ENCODE measurements around the gene ZDHHC4.
"Not testable (repeated sequence)": the region's sequence is repeated elsewhere in the genome, so short reads cannot be mapped to it uniquely, and the experiment has no call there.

ZDHHC4 gene

GRCh38 chr7:6559896-6560295 is 17.4 kb upstream of the ZDHHC4 start:
- DNase-seq (ENCODE audit: low read depth in 1 of 2, low spot score in 1 of 2): no peak

- DNase-seq (ENCODE audit: low read depth in 1 of 2, low spot score in 1 of 2): no peak
Observed at GRCh38 chr7:6562106-6562505, 15.1 kb upstream of the ZDHHC4 start.

- no peak for DNase-seq (ENCODE audit: low read depth in 1 of 2, low spot score in 1 of 2)
Observed at GRCh38 chr7:6563936-6564770, 13.1 kb upstream of the ZDHHC4 start.

GRCh38 chr7:6565655-6566054 is 11.6 kb upstream of the ZDHHC4 start:
- DNase-seq (ENCODE audit: low read depth in 1 of 2, low spot score in 1 of 2): no peak

- no peak for DNase-seq (ENCODE audit: low read depth in 1 of 2, low spot score in 1 of 2)
Observed at GRCh38 chr7:6567886-6568285, 9.4 kb upstream of the ZDHHC4 start.

- no peak for DNase-seq (ENCODE audit: low read depth in 1 of 2, low spot score in 1 of 2)
Observed at GRCh38 chr7:6571160-6571779, 6.0 kb upstream of the ZDHHC4 start.

GRCh38 chr7:6575281-6576023 is 1.8 kb upstream of the ZDHHC4 start:
- DNase-seq (ENCODE audit: low read depth in 1 of 2, low spot score in 1 of 2): no peak

GRCh38 chr7:6576024-6576866 is 1.0 kb upstream of the ZDHHC4 start:
- no peak for DNase-seq (ENCODE audit: low read depth in 1 of 2, low spot score in 1 of 2)

- DNase-seq (ENCODE audit: low read depth in 1 of 2, low spot score in 1 of 2): not testable (repeated sequence)
Observed at GRCh38 chr7:6576867-6577368, 336 bp upstream of the ZDHHC4 start.

GRCh38 chr7:6578114-6579084 is 1.1 kb downstream of the ZDHHC4 start:
- no peak for DNase-seq (ENCODE audit: low read depth in 1 of 2, low spot score in 1 of 2)

GRCh38 chr7:6579446-6579845 is 2.2 kb downstream of the ZDHHC4 start:
- no peak for DNase-seq (ENCODE audit: low read depth in 1 of 2, low spot score in 1 of 2)

- not testable (repeated sequence) for DNase-seq (ENCODE audit: low read depth in 1 of 2, low spot score in 1 of 2)
Observed at GRCh38 chr7:6585746-6586432, 8.6 kb downstream of the ZDHHC4 start.

GRCh38 chr7:6588566-6588965 is 11.3 kb downstream of the ZDHHC4 start:
- no peak for DNase-seq (ENCODE audit: low read depth in 1 of 2, low spot score in 1 of 2)

- no peak for DNase-seq (ENCODE audit: low read depth in 1 of 2, low spot score in 1 of 2)
Observed at GRCh38 chr7:6589151-6589828, 12.0 kb downstream of the ZDHHC4 start.

GRCh38 chr7:6589829-6590644 is 12.8 kb downstream of the ZDHHC4 start, which contains the start of gene INTS15:
Gene INTS15, plus strand, starts transcription at chr7:6590021. Its CDS starts 263 bp downstream, at chr7:6590284.
- DNase-seq (ENCODE audit: low read depth in 1 of 2, low spot score in 1 of 2): peak; percentile 68 to 78

- DNase-seq (ENCODE audit: low read depth in 1 of 2, low spot score in 1 of 2): no peak
Observed at GRCh38 chr7:6590645-6591110, 13.4 kb downstream of the ZDHHC4 start.

- DNase-seq (ENCODE audit: low read depth in 1 of 2, low spot score in 1 of 2): no peak
Observed at GRCh38 chr7:6600093-6600492, 22.8 kb downstream of the ZDHHC4 start.

Measured in stimulated activated CD4-positive, alpha-beta T cell treated with anti-CD3 and anti-CD28 coated beads, Interleukin-15, amount 100 ng/mL, for 1 hour (primary cell).